Neural cell (in vitro differentiated cells): ENCODE results near the gene ZNF638.

ENCODE experiments used
- EP300 ChIP-seq: fragments of 450-650 bp; conservative IDR thresholded peaks from 2 replicates; pipeline ENCODE4 v1.6.1; 2014; ENCODE audit warnings: antibody characterized with exemption, mild to moderate bottlenecking, moderate library complexity; ENCODE audit not compliant: poor library complexity, severe bottlenecking
- EZH2 ChIP-seq: fragments of 200-600, 300-800 bp; shearing (Covaris generic), sonication (generic); IDR thresholded peaks from 2 replicates; pipeline ENCODE4 v1.6.1; 2014; ENCODE audit warnings: antibody characterized with exemption, low read length, borderline replicate concordance, mild to moderate bottlenecking; ENCODE audit not compliant: insufficient read depth, poor library complexity, severe bottlenecking
- POLR2AphosphoS5 ChIP-seq: IDR thresholded peaks from 2 replicates; pipeline ENCODE4 v1.6.1; 2012
- SMC3 ChIP-seq: fragments of 450-650 bp; conservative IDR thresholded peaks from 2 replicates; pipeline ENCODE4 v1.6.1; 2014; ENCODE audit warnings: antibody characterized with exemption, mild to moderate bottlenecking, moderate library complexity; ENCODE audit not compliant: poor library complexity
- TAF1 ChIP-seq: IDR thresholded peaks from 2 replicates; pipeline ENCODE4 v1.6.1; 2012; ENCODE audit warnings: low read depth
- TF ChIP-seq, protein P1 (sequence below): fragments of 450-650 bp; IDR thresholded peaks from 2 replicates; pipeline ENCODE4 v1.5.1; 2014; ENCODE audit warnings: antibody characterized with exemption, mild to moderate bottlenecking, moderate library complexity; ENCODE audit not compliant: poor library complexity, severe bottlenecking
- TF ChIP-seq, protein P2 (sequence below): IDR thresholded peaks from 2 replicates; pipeline ENCODE4 v1.6.1; 2012; ENCODE audit warnings: borderline replicate concordance

DNA sequence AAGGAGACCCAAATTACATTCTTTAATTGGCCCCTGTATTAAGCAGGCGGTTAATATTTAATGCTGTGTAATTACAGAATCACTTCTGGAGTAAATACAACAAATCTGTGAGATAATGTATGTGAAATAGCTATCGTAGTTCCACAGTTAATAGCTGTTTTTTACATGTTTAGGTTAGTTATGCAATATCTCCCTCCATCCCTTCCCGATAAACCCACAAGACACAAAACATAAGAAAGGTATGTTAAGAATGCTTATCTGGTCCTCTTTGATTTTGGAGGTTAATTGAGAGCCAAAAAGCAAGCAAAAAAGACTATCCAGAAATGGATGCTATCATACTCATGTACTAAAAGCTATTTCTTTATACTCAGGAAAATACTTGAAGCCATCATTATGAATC, 49.1 kb downstream of the ZNF638 start:
- TF ChIP-seq, protein P1, sequence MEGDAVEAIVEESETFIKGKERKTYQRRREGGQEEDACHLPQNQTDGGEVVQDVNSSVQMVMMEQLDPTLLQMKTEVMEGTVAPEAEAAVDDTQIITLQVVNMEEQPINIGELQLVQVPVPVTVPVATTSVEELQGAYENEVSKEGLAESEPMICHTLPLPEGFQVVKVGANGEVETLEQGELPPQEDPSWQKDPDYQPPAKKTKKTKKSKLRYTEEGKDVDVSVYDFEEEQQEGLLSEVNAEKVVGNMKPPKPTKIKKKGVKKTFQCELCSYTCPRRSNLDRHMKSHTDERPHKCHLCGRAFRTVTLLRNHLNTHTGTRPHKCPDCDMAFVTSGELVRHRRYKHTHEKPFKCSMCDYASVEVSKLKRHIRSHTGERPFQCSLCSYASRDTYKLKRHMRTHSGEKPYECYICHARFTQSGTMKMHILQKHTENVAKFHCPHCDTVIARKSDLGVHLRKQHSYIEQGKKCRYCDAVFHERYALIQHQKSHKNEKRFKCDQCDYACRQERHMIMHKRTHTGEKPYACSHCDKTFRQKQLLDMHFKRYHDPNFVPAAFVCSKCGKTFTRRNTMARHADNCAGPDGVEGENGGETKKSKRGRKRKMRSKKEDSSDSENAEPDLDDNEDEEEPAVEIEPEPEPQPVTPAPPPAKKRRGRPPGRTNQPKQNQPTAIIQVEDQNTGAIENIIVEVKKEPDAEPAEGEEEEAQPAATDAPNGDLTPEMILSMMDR = no peak
- no peak for TF ChIP-seq EZH2
- no peak for TF ChIP-seq SMC3
- TF ChIP-seq, protein P2, sequence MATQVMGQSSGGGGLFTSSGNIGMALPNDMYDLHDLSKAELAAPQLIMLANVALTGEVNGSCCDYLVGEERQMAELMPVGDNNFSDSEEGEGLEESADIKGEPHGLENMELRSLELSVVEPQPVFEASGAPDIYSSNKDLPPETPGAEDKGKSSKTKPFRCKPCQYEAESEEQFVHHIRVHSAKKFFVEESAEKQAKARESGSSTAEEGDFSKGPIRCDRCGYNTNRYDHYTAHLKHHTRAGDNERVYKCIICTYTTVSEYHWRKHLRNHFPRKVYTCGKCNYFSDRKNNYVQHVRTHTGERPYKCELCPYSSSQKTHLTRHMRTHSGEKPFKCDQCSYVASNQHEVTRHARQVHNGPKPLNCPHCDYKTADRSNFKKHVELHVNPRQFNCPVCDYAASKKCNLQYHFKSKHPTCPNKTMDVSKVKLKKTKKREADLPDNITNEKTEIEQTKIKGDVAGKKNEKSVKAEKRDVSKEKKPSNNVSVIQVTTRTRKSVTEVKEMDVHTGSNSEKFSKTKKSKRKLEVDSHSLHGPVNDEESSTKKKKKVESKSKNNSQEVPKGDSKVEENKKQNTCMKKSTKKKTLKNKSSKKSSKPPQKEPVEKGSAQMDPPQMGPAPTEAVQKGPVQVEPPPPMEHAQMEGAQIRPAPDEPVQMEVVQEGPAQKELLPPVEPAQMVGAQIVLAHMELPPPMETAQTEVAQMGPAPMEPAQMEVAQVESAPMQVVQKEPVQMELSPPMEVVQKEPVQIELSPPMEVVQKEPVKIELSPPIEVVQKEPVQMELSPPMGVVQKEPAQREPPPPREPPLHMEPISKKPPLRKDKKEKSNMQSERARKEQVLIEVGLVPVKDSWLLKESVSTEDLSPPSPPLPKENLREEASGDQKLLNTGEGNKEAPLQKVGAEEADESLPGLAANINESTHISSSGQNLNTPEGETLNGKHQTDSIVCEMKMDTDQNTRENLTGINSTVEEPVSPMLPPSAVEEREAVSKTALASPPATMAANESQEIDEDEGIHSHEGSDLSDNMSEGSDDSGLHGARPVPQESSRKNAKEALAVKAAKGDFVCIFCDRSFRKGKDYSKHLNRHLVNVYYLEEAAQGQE = no peak
- TF ChIP-seq TAF1 = no peak
- no peak for TF ChIP-seq EP300
- TF ChIP-seq POLR2AphosphoS5 = no peak
